ENCODE measurements around the gene GAS6. TPM values are rescaled to one million over a fixed set of nuclear protein-coding genes. Genes with fewer than 3 reads are reported as not detected.

Gene GAS6
- total RNA-seq, 1 donor from 2014 or later = 70.0 TPM

DNA sequence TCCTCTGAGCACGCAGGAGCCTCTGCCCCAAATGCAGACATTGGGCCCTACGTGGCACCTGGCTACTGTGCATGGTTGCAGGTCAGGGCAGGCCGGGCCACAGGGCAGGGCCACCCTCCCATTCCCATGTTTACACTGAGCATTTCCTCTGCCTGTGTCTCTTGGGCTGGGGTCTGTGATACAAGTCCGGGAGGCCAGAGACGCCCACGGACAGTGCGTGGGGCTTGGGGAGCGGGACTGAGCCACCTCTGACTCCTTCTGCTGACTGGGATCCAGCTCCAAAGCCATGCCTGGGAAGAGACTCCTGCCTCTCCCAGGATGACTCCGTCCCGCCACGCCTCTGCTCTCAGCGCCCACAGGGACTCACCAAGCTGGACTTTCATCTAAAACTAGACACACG lies 18.8 kb downstream of the GAS6 start:
- no peak for FAIRE-seq

DNA sequence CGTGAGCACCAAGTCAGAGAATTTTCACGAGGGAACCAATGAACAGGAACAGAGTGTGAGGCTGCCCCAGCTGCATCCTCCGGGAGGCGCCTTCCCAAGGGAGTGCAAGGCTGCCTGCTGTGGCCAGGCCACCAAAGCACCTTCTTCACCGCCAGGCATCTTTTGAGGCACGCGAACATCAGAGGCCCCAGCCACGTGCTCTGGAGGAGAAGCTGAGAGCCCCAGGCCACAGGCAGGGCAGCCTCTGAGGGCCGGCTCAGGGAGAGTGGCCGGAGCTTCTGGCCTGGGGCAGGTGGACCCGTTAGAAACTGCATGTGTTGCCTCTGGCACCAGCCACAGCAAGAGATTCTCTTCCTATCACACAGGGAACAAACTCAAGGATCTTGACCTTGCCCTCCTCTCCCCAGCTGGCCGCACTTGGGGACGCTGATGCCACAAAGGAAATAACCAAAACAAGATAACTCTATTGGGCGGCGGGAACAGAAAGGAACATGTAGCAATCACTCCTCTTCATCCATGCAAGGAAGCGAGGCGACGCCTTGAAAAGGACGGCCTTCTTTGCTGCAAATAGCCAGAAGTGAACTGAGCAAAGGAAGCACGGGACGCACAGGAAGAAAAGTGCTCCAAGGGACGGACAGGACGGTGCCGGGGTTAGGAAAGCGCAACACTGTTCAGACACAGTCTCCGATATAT lies 19.9 kb downstream of the GAS6 start:
- Histone ChIP-seq H3K4me3 (ENCODE audit: low read depth, low read length) (no peak overlapping the region), H3K36me3 (ENCODE audit: control insufficient read depth, insufficient read depth, low read length) (peaks cover 21% of the 10 kb centered on the region), H3K27me3 (ENCODE audit: control insufficient read depth, insufficient read depth, low read length) (no peaks in the 10 kb centered on the region)
- TF ChIP-seq, protein P1, sequence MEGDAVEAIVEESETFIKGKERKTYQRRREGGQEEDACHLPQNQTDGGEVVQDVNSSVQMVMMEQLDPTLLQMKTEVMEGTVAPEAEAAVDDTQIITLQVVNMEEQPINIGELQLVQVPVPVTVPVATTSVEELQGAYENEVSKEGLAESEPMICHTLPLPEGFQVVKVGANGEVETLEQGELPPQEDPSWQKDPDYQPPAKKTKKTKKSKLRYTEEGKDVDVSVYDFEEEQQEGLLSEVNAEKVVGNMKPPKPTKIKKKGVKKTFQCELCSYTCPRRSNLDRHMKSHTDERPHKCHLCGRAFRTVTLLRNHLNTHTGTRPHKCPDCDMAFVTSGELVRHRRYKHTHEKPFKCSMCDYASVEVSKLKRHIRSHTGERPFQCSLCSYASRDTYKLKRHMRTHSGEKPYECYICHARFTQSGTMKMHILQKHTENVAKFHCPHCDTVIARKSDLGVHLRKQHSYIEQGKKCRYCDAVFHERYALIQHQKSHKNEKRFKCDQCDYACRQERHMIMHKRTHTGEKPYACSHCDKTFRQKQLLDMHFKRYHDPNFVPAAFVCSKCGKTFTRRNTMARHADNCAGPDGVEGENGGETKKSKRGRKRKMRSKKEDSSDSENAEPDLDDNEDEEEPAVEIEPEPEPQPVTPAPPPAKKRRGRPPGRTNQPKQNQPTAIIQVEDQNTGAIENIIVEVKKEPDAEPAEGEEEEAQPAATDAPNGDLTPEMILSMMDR (IDR thresholded peaks at IDR 0.05; ENCODE audit: insufficient read depth, low read length, severe bottlenecking) = no peak
- FAIRE-seq (no peak), DNase-seq (ENCODE audit: low read depth) (no peak)

More for the DNA sequence above, 18.8 kb downstream of the GAS6 start:
- DNase-seq (ENCODE audit: low read depth) = no peak
- Histone ChIP-seq H3K36me3 (ENCODE audit: control insufficient read depth, insufficient read depth, low read length) (peaks cover 21% of the 10 kb centered on the region), H3K27me3 (ENCODE audit: control insufficient read depth, insufficient read depth, low read length) (no peaks in the 10 kb centered on the region), H3K4me3 (ENCODE audit: low read depth, low read length) (no peak overlapping the region)
- TF ChIP-seq, protein P1 (IDR thresholded peaks at IDR 0.05; ENCODE audit: insufficient read depth, low read length, severe bottlenecking) = no peak

DNA sequence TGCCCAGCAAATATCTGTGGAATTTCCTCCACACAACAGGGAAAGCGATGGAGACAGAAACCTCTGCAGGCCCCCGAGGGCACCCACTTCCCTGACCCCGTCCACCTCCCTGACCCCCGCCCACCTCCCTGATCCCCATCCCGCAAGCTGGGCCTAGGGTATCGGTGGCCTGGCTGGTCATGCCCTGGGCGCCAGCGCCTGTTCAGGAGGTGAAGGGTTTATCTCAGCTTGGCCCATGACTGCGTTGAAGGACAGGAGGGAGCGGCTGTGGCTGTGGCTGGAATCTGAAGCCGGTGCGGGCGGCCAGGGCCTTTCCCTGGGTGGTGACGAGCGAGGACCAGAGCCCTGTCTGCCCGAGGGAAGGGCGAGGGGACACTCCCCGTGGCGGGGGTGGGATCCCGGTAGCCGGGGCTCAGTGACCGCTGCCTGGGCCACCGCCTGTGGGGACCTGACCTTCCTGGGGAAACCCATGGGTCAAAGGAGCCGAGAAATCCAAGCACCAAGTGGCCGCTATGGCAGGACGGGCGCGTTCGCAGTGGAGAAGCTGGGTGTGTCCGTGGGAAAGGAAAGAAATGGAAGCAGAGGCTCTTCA lies 20.7 kb downstream of the GAS6 start:
- Histone ChIP-seq H3K36me3 (ENCODE audit: control insufficient read depth, insufficient read depth, low read length) (peaks cover 21% of the 10 kb centered on the region), H3K4me3 (ENCODE audit: low read depth, low read length) (no peak overlapping the region), H3K27me3 (ENCODE audit: control insufficient read depth, insufficient read depth, low read length) (no peaks in the 10 kb centered on the region)
- DNase-seq (ENCODE audit: low read depth) = no peak
- FAIRE-seq = no peak
- TF ChIP-seq, protein P1 (IDR thresholded peaks at IDR 0.05; ENCODE audit: insufficient read depth, low read length, severe bottlenecking) = no peak

DNA sequence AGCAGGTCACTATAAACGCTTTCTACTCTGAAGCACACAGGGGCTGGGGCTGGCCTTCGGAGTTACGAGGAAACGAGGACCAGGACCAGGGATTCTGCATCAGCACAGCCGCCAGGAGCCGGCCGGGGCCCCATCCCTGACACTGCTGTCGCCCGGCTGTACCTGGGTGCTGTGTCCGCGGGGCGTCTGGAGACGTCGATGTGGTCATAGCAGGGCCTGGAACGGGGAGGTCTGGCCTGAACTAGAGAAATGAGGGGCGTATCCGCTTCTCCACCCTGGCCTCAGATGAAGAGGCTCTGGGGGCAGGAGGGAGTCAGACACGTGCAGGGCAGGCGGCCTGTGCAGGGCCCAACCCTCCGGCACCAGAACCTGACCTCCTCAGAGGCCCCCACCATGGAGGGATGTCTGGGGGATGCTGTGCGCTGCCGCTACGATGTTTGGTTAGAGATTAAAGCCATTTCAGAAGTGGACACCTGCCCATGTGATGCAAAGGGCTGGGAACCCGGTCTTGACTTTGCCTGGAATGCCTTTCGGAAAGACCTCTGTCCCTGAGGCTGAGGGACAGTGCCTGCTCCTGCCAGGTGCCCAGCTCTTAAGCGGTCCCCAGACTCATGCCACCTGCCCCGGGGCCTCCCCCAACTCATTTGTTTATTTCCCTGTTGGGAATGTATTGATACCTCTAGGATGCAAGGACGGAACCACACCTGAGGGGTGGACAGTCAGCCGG lies 21.4 kb downstream of the GAS6 start:
- H3K27me3 ChIP-seq (ENCODE audit: control insufficient read depth, insufficient read depth, low read length) = no peaks in the 10 kb centered on the region
- TF ChIP-seq, protein P1 (IDR thresholded peaks at IDR 0.05; ENCODE audit: insufficient read depth, low read length, severe bottlenecking) = no peak
- H3K36me3 ChIP-seq (ENCODE audit: control insufficient read depth, insufficient read depth, low read length) = peaks cover 19% of the 10 kb centered on the region
- FAIRE-seq (no peak), DNase-seq (ENCODE audit: low read depth) (no peak)
- no peak overlapping the region for H3K4me3 ChIP-seq (ENCODE audit: low read depth, low read length)

DNA sequence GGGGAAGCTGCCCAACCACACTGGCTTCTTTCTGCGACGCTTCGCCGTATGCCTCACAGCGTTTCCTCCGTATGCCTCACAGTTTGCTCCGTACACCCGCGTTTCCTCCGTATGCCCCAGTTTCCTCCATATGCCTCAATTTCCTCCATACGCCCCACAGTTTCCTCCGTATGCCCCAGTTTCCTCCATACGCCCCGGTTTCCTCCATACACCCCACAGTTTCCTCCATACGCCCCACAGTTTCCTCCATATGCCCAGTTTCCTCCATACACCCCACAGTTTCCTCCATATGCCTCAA lies 22.6 kb downstream of the GAS6 start:
- FAIRE-seq (no peak), DNase-seq (ENCODE audit: low read depth) (no peak)
- Histone ChIP-seq H3K36me3 (ENCODE audit: control insufficient read depth, insufficient read depth, low read length) (peaks cover 14% of the 10 kb centered on the region), H3K27me3 (ENCODE audit: control insufficient read depth, insufficient read depth, low read length) (no peaks in the 10 kb centered on the region), H3K4me3 (ENCODE audit: low read depth, low read length) (no peak overlapping the region)
- TF ChIP-seq, protein P1 (IDR thresholded peaks at IDR 0.05; ENCODE audit: insufficient read depth, low read length, severe bottlenecking) = no peak
